K562 (cell line): ENCODE results near the gene ZDHHC17.

Experiments
- CEBPB ChIP-seq: fragments of 450-650 bp; IDR thresholded peaks from 2 replicates; pipeline ENCODE4 v1.6.1; 2016; ENCODE audit warnings: missing genetic modification characterization, missing compliant biosample characterization
- CGGBP1 ChIP-seq: fragments of 250-450 bp; sonication (Bioruptor Pico); IDR thresholded peaks from 2 replicates; pipeline ENCODE4 v1.9.0; 2021; ENCODE audit warnings: mild to moderate bottlenecking
- CTCF ChIP-seq, 3 experiments: IDR thresholded peaks in 2 of 3; conservative IDR thresholded peaks in 1 of 3; 2 replicates each; pipeline ENCODE4 v1.5.1; 2011 to 2012; ENCODE audit warnings: low read length in 3 of 3, mild to moderate bottlenecking in 3 of 3, control low read depth in 2 of 3, improper control_type of control experiment in 1 of 3, inconsistent platforms in 1 of 3, low read depth in 1 of 3, mixed read lengths in 1 of 3, moderate library complexity in 1 of 3; ENCODE audit not compliant: insufficient read depth in 2 of 3
- MYNN ChIP-seq, 2 experiments: sonication (generic); formaldehyde crosslinking in 1 of 2; IDR thresholded peaks; 2 replicates each; pipeline versions ENCODE4 v1.5.0 to v1.6.1; 2016 to 2020; ENCODE audit warnings: antibody characterized with exemption in 1 of 2, missing genetic modification reagents in 1 of 2
- SMARCB1 ChIP-seq: IDR thresholded peaks from 2 replicates; pipeline ENCODE4 v1.6.1; 2011; ENCODE audit warnings: improper control_type of control experiment, low read depth; ENCODE audit not compliant: insufficient read length

DNA sequence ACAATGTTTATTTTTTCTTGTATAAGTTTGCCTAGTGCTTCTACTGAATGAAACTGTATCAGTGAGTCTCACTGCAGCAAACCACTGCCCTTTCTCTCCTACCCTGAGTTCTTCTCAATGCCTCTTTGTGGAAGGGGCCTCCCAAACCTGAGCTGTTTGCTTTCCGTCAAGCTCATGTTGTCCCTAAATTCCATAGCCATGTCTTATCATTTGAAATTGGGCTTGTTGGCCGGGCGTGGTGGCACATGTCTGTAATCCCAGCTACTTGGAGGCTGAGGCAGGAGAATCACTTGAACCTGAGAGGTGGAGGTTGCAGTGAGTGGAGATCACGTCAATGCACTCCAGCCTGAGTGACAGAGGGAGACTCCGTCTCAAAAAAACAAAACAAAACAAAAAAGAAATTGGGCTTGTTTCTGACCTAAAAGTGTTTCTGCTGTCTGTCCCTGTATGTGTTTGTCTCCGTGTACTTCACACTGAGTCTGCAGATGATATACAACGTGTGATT lies 116.7 kb downstream of the ZDHHC17 start:
- no peak for TF ChIP-seq MYNN (IDR thresholded peaks at IDR 0.05)
- TF ChIP-seq MYNN (CRISPR knock-in tag; IDR thresholded peaks at IDR 0.05), result no peak
- no peak for TF ChIP-seq CGGBP1 (CRISPR knock-in tag)
- no peak for TF ChIP-seq CEBPB (tag)
- no peak for TF ChIP-seq CTCF (IDR thresholded peaks at IDR 0.05 in 2 of 3, conservative IDR thresholded peaks at IDR 0.05 in 1 of 3; ENCODE audit: insufficient read depth in 2 of 3, low read depth in 1 of 3, low read length in 3 of 3)
- no peak for TF ChIP-seq SMARCB1
